Ecto neural progenitor cell (in vitro differentiated cells): Measurements from ENCODE around the gene FBLN1.

ENCODE experiments used
- DNase-seq: peaks from one replicate; pipeline ENCODE4 v3.0.0-alpha.2; 2018; ENCODE audit warnings: low spot score

Gene FBLN1

GRCh38 chr22:45504373-45505341 lies 2.0 kb downstream of the FBLN1 start:
- DNase-seq, result peak; percentile 77

- no peak for DNase-seq
These were observed 3.5 kb downstream of the FBLN1 start for GRCh38 chr22:45505991-45506747.

- DNase-seq, result no peak
These were observed 4.2 kb downstream of the FBLN1 start for GRCh38 chr22:45506816-45507360.

GRCh38 chr22:45507798-45508197 lies 5.1 kb downstream of the FBLN1 start:
- DNase-seq, result no peak

- no peak for DNase-seq
These were observed 6.1 kb downstream of the FBLN1 start for GRCh38 chr22:45508814-45509213.

- no peak for DNase-seq
These were observed 7.9 kb downstream of the FBLN1 start for GRCh38 chr22:45510376-45511232.

GRCh38 chr22:45511847-45512261 lies 9.2 kb downstream of the FBLN1 start:
- no peak for DNase-seq

- no peak for DNase-seq
These were observed 9.7 kb downstream of the FBLN1 start for GRCh38 chr22:45512363-45512762.

GRCh38 chr22:45515676-45516075 lies 13.0 kb downstream of the FBLN1 start:
- DNase-seq, result no peak

GRCh38 chr22:45516163-45516562 lies 13.5 kb downstream of the FBLN1 start:
- DNase-seq, result no peak

- no peak for DNase-seq
These were observed 14.4 kb downstream of the FBLN1 start for GRCh38 chr22:45516923-45517675.

- no peak for DNase-seq
These were observed 15.5 kb downstream of the FBLN1 start for GRCh38 chr22:45518136-45518535.

- no peak for DNase-seq
These were observed 15.9 kb downstream of the FBLN1 start for GRCh38 chr22:45518580-45518991.

- DNase-seq, result no peak
These were observed 18.5 kb downstream of the FBLN1 start for GRCh38 chr22:45521178-45521577.

GRCh38 chr22:45522462-45522861 lies 19.8 kb downstream of the FBLN1 start:
- DNase-seq, result no peak

GRCh38 chr22:45524157-45524556 lies 21.5 kb downstream of the FBLN1 start:
- DNase-seq, result no peak

GRCh38 chr22:45524966-45525365 lies 22.3 kb downstream of the FBLN1 start:
- DNase-seq, result no peak

- no peak for DNase-seq
These were observed 22.8 kb downstream of the FBLN1 start for GRCh38 chr22:45525480-45525879.

- no peak for DNase-seq
These were observed 23.6 kb downstream of the FBLN1 start for GRCh38 chr22:45526281-45526680.

- DNase-seq, result no peak
These were observed 24.2 kb downstream of the FBLN1 start for GRCh38 chr22:45526768-45527360.

GRCh38 chr22:45527456-45527855 lies 24.8 kb downstream of the FBLN1 start:
- no peak for DNase-seq
